IPS-18a (cell line): Measurements from ENCODE around the gene AP1G2.

Experiments used
- H3K27ac ChIP-seq: one replicate; pipeline ENCODE4 v1.5.1; 2013; ENCODE audit warnings: low read length
- H3K27me3 ChIP-seq: one replicate; pipeline ENCODE4 v1.6.1; 2013; ENCODE audit warnings: mild to moderate bottlenecking, low read length; ENCODE audit not compliant: control insufficient read depth, insufficient read depth
- H3K36me3 ChIP-seq: one replicate; pipeline ENCODE4 v1.6.1; 2013; ENCODE audit warnings: low read depth, low read length; ENCODE audit not compliant: control insufficient read depth
- H3K4me1 ChIP-seq: one replicate; pipeline ENCODE4 v1.6.1; 2013; ENCODE audit warnings: low read depth, low read length; ENCODE audit not compliant: control insufficient read depth
- H3K4me3 ChIP-seq: one replicate; pipeline ENCODE4 v1.5.1; 2013; ENCODE audit warnings: low read length
- H3K9ac ChIP-seq: one replicate; pipeline ENCODE4 v1.6.1; 2013; ENCODE audit warnings: mild to moderate bottlenecking, low read length, moderate library complexity
- H3K9me3 ChIP-seq: one replicate; pipeline ENCODE4 v1.6.1; 2013; ENCODE audit warnings: low read depth, low read length; ENCODE audit not compliant: control insufficient read depth

Gene AP1G2

DNA sequence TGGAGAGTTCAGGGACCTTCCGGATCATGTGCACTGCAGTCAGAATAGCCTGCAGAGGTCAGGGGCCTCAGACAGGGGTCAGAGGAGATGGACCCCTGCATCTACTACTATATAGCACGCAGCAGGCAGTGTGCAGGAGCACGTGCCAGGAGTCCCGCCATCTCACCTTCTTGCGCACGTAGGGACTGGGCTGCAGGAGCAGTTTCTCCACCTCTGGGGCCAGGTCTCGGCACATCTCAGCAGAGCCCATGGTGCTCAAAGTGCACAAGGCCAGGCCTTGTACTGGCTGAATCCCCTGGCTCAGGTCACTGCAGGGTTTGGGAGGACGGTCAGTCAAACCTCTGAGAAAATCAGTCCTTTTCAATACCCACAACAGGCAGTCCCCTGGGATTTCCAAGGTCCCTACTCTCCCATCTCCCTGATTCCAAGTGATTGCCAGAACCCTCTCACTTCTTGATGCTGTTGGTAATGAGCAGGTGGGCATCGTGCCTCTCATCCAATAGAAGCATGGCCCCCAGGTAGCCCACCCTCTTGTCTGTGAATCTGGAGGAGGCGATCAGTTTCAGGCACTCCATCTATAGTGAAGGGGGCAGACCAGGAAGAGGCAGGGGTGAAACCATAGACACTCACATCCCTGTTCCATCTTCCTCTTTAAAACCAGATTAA lies 1.3 kb downstream of the AP1G2 start:
- Histone ChIP-seq H3K27ac (no peak overlapping the region), H3K27me3 (no peaks in the 10 kb centered on the region), H3K4me3 (peak overlapping the region; percentile 85), H3K36me3 (peaks cover 7% of the 10 kb centered on the region), H3K4me1 (peaks cover 15% of the 10 kb centered on the region), H3K9ac (no peak overlapping the region), H3K9me3 (no peaks in the 10 kb centered on the region)

GRCh38 chr14:23565626-23566025 lies 2.0 kb downstream of the AP1G2 start:
- Histone ChIP-seq H3K36me3 (peaks cover 7% of the 10 kb centered on the region), H3K9ac (no peak overlapping the region), H3K9me3 (no peaks in the 10 kb centered on the region), H3K4me3 (no peak overlapping the region), H3K4me1 (peaks cover 15% of the 10 kb centered on the region), H3K27me3 (no peaks in the 10 kb centered on the region), H3K27ac (no peak overlapping the region)

DNA sequence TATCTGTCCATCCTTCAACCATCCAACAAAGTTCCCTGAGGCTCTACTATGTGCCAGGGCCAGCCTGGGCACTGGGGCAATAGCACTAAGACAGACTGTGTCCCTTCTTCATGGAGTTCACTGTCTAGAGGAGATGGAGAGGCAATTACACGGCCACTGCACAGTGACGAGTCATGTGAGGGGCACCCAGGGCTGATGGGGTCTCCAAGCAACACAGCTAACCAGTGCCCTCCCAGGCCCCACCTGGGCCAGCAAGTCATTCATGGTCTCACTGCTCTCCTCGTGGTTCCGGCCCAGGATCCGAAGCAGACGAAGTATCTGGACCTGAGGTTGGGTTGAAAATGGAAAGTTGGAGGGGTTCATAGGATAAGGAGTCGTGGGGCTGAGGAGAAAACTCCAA lies 2.7 kb downstream of the AP1G2 start:
- Histone ChIP-seq H3K36me3 (peaks cover 13% of the 10 kb centered on the region), H3K9ac (no peak overlapping the region), H3K4me1 (peaks cover 15% of the 10 kb centered on the region), H3K27ac (no peak overlapping the region), H3K9me3 (no peaks in the 10 kb centered on the region), H3K27me3 (no peaks in the 10 kb centered on the region), H3K4me3 (no peak overlapping the region)

DNA sequence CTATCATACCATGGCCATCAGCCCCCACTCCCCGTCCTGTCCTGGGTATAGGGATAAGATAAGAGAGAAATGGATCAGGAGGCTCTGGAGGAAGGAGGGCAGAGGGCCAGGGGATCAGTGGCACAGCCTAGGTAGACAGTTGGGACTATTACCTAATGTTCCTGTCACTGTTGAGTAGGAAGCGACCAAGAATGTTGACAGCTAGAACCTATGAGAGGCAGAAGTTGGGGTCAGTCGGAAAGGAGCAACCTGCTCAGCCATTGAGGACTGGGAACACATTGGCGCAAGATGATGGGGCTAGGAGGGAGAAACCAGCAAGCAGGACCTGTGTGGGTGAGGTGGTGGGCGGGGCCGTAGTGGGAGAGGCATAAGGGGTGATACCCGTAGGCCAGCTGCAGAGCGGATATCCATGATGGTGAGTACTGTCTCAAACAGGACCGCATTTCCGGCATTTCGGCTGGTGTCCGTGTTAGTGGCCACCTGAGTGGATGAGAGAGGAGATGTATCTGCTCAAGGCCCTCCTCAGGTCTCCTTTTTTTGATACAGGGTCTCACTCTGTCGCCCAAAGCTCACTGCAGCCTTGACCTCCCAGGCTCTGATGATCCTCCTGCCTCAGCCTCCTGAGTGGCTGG lies 3.3 kb downstream of the AP1G2 start:
- Histone ChIP-seq H3K9ac (no peak overlapping the region), H3K36me3 (peaks cover 16% of the 10 kb centered on the region), H3K27ac (no peak overlapping the region)

DNA sequence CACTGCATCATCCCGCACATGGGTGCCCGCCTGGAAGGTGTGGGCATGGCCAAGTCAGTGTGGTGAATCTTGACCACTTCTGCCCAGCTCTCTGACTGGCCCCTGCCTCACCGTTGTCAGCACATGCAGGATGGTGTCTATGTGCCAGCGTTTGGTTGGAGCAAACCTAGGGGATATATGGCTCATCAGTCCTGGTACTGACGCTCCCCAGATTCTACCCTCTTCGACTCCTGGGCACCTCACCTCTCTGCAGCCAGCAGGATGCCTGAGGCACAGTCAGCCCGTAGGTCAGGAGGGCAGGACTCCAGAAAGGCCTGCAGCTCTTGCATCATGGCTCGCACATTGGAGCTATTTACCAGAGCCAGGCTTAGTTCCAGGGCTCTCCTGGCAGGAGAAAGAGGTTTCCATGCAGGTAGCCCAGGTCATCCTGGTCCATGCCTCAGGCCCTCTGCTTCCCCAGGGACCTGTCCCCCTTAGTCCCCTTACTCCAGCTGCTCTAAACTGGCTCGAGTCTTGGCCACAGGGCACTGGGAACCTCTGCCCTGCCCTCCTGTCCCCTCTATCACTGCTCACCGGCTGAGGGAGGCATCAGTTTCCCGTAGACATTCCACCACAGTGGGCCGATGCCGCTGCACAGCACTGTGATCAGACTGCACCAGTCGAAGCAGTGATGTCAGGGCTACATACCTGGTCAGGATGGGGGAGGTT lies 4.0 kb downstream of the AP1G2 start:
- Histone ChIP-seq H3K27ac (no peak overlapping the region), H3K9me3 (no peaks in the 10 kb centered on the region), H3K4me1 (peaks cover 13% of the 10 kb centered on the region), H3K36me3 (peaks cover 19% of the 10 kb centered on the region), H3K9ac (no peak overlapping the region), H3K4me3 (no peak overlapping the region), H3K27me3 (no peaks in the 10 kb centered on the region)

More for the DNA sequence above, 3.3 kb downstream of the AP1G2 start:
- Histone ChIP-seq H3K9me3 (no peaks in the 10 kb centered on the region), H3K4me3 (no peak overlapping the region), H3K27me3 (no peaks in the 10 kb centered on the region), H3K4me1 (peaks cover 16% of the 10 kb centered on the region)

DNA sequence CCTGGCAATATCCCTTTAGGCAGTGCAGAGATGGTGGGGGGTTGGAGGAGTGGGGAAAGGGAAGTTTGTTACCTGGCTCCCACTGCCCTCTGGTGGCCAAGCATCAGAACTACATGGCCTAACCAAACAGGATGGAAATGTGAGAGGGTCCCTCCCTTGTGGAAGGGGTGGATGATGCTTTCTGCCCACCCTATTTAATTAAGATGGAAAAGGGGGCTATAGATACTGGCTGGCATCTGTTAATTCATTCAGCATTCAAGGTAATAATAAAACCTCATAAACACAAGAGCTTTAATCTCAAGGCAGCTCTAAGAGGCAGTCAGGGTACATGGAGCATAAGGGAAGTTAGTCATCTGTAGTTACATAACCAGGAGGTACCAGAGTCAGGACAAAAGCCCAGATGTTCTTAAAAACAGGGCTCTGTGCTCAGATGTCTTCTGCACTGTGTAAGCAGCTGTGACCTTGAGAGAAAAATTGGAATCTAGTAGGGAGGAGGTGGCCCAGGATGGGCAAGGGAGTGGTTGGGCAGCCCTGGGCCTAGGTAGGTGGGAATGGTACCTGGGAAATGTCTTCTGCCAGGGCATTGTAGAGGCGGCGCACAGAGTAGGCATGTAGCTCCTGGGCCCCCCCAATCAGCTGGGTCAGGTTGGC lies 4.6 kb downstream of the AP1G2 start:
- peaks cover 21% of the 10 kb centered on the region for H3K36me3 ChIP-seq
- H3K27me3 ChIP-seq = no peaks in the 10 kb centered on the region
- H3K27ac ChIP-seq = no peak overlapping the region
- no peak overlapping the region for H3K9ac ChIP-seq
- H3K4me3 ChIP-seq = no peak overlapping the region
- no peaks in the 10 kb centered on the region for H3K9me3 ChIP-seq
- peaks cover 6% of the 10 kb centered on the region for H3K4me1 ChIP-seq

DNA sequence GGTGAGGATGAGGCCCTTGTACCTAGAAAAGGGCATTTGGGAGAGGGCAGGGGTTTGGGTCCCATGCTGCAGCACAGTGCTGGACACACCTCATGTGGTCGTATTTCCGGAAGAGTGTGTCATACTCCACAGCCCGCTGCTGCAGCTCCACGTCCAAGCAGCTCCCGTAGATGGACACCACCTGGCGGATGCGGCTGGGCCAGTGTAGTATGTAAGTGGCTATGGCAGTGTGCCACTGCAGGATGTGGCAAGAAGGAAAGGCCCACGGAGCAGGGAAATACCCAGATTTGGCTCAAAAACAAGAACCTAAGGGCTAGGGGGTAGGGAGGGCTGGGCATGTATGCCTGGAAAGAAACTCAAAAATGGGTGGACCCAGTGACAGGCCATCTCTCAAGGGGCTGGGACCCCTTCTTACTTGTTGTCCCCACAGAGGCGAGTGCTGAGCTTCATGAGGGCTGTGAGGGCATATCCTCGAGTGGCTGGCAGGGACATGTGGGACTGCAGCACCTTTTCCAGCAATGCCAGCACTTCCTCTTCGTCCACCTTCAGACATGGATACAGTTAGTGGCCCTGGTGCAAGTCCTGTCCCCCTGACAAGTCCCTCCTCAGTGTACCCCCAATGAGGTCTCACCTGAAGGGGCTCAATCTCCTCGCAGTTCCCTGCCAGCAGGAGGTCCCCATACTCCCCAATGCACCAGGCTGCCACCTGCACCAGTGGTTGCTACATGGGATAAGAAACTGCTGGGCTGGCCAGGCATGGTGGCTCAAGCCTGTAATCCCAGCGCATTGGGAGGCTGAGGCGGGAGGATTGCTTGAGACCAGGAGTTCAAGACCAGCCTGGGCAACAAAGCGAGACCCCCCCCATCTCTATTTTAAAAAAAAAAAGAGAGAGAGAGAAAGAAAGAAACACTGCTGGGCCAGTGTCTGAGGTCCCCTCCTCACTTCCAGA lies 5.4 kb downstream of the AP1G2 start:
- Histone ChIP-seq H3K4me1 (peaks cover 4% of the 10 kb centered on the region), H3K9ac (no peak overlapping the region), H3K36me3 (peaks cover 21% of the 10 kb centered on the region), H3K27ac (no peak overlapping the region), H3K4me3 (no peak overlapping the region), H3K27me3 (no peaks in the 10 kb centered on the region), H3K9me3 (no peaks in the 10 kb centered on the region)

- no peaks in the 10 kb centered on the region for H3K9me3 ChIP-seq
- peaks cover 4% of the 10 kb centered on the region for H3K4me1 ChIP-seq
- H3K4me3 ChIP-seq = no peak overlapping the region
- no peaks in the 10 kb centered on the region for H3K27me3 ChIP-seq
- peaks cover 21% of the 10 kb centered on the region for H3K36me3 ChIP-seq
- no peak overlapping the region for H3K9ac ChIP-seq
- no peak overlapping the region for H3K27ac ChIP-seq
Observed at GRCh38 chr14:23561259-23561658, 6.3 kb downstream of the AP1G2 start.

GRCh38 chr14:23559926-23560520 lies 7.6 kb downstream of the AP1G2 start:
- peaks cover 21% of the 10 kb centered on the region for H3K36me3 ChIP-seq
- H3K4me1 ChIP-seq = peaks cover 4% of the 10 kb centered on the region
- no peak overlapping the region for H3K27ac ChIP-seq
- no peak overlapping the region for H3K9ac ChIP-seq
- no peaks in the 10 kb centered on the region for H3K27me3 ChIP-seq
- H3K9me3 ChIP-seq = no peaks in the 10 kb centered on the region
- H3K4me3 ChIP-seq = no peak overlapping the region

DNA sequence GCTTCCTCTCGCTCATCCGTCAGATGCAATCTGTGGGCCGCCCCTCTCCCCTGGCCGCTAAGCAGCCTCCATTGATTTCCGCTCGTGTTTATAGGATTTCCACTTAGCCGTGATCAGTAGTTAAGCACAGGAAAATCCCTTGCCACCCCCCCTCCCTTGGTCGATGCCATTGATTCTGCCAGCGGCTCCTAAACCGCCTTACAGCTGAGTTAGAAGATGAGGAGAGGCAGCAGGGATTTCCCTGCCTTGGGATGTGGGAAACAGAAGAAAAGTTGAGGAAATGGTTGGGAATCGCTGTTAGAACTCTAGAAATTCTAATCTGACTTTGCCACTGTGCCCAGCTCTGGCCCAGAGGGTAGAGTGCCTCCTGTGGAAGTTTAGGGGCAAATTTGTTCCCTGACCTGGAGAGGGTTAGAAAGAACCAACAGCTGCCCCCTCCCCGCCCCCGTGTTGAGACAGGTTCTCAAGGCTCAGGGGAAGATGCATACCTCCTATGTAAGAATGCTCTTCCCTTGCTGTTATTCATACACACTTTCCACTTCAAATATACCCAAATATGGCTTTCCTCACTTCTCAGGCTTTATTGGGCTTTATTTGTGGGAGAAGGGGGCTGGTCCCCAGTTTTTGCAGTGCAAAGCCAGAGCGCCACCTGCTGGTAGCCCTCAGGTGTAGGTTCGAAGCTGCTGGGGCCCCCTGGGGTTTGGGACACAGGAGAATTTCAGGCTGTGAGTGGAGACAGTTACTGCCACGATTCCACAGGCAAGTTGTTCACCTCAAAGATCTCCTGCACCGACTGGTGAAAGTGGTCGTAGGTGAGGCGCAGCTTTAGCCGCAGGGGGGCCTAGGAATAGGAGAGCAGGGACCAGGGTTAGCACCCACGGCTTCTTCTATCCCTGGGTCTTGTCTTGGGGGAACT lies 8.3 kb downstream of the AP1G2 start:
- Histone ChIP-seq H3K9ac (no peak overlapping the region), H3K9me3 (no peaks in the 10 kb centered on the region), H3K4me1 (peaks cover 4% of the 10 kb centered on the region), H3K36me3 (peaks cover 21% of the 10 kb centered on the region), H3K27ac (no peak overlapping the region), H3K4me3 (no peak overlapping the region), H3K27me3 (no peaks in the 10 kb centered on the region)
